ENCODE measurements around the gene CCN5. TPM values are rescaled to one million over a fixed set of nuclear protein-coding genes. Genes with fewer than 3 reads are reported as not detected.

The CCN5 gene
- total RNA-seq, 1 experiment from 2014 or later, result 0.20 TPM

DNA sequence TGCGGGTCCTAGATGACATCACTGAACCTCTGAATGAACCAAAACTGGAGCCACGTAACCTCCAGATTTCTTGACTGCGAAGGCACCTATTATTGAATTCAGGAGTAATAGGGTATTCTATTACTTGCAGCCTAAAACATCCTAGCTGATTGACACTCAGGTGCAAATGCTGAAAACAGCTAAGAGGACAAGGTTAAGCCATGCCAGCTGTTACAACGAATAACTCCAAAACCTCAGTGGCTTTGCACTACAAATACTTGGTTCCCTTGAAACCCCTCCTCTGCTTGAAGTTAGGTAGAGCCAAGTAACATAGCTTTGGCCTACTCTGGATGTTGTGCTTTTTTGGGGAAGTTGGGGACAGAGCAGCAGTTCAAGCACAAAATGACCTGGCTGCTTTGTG lies 21.0 kb upstream of the CCN5 start:
- Histone ChIP-seq H3K27me3 (ENCODE audit: insufficient read depth, low read depth) (no peaks in the 10 kb centered on the region), H2AFZ (no peak overlapping the region), H3F3A (ENCODE audit: insufficient read depth, low read depth) (peaks cover 27% of the 10 kb centered on the region; the same call in 1 of the 2 replicates), H3K9me2 (ENCODE audit: insufficient read depth) (no peaks in the 10 kb centered on the region), H3K4me2 (no peak overlapping the region), H3K9me3 (ENCODE audit: insufficient read depth, low read depth) (peaks cover 5% of the 10 kb centered on the region; the same call in 1 of the 2 replicates), H4K20me1 (ENCODE audit: insufficient read depth) (no peaks in the 10 kb centered on the region), H3K4me3 (no peak overlapping the region), H3K27ac (no peak overlapping the region), H3K4me1 (replicated peaks; ENCODE audit: insufficient read depth) (peaks cover 20% of the 10 kb centered on the region), H3K36me3 (ENCODE audit: low read depth) (no peaks in the 10 kb centered on the region), H3K79me2 (ENCODE audit: low read depth) (no peaks in the 10 kb centered on the region)
- no peak for DNase-seq
- intact Hi-C loops (cut with micrococcal nuclease; ENCODE audit: unreplicated experiment), result no loop called here
- ChIA-PET CTCF (no interaction called here), POLR2A (ENCODE audit: unreplicated experiment) (no interaction called here)
- BruUV-seq (replicated peaks), result no TSS peak
- TF ChIP-seq, protein P1, sequence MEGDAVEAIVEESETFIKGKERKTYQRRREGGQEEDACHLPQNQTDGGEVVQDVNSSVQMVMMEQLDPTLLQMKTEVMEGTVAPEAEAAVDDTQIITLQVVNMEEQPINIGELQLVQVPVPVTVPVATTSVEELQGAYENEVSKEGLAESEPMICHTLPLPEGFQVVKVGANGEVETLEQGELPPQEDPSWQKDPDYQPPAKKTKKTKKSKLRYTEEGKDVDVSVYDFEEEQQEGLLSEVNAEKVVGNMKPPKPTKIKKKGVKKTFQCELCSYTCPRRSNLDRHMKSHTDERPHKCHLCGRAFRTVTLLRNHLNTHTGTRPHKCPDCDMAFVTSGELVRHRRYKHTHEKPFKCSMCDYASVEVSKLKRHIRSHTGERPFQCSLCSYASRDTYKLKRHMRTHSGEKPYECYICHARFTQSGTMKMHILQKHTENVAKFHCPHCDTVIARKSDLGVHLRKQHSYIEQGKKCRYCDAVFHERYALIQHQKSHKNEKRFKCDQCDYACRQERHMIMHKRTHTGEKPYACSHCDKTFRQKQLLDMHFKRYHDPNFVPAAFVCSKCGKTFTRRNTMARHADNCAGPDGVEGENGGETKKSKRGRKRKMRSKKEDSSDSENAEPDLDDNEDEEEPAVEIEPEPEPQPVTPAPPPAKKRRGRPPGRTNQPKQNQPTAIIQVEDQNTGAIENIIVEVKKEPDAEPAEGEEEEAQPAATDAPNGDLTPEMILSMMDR (conservative IDR thresholded peaks at IDR 0.05), result no peak
- no peak for TF ChIP-seq EZH2 (IDR thresholded peaks at IDR 0.05; ENCODE audit: low read depth)

DNA sequence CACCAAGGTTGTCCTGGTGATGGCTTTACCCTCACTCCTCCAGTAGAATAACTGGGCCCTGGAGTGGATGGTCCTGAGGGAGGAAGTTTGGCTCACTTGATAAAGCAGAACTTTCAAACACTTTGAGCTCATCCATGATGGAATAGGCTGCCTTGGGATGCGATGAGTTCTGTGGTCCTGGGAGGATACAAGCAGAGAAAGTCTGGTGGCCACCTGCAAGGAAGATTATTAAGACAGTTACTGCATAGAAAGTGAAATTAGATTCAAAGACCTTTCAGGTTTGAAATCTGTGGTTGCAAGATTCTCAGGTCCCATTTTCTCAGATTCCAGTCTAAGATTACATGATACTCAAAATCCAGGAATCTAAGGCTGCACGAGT lies 19.9 kb upstream of the CCN5 start:
- no peak overlapping the region for H3K4me2 ChIP-seq
- no TSS peak for BruUV-seq (replicated peaks)
- H3K36me3 ChIP-seq (ENCODE audit: low read depth), result no peaks in the 10 kb centered on the region
- peaks cover 23% of the 10 kb centered on the region; the same call in 1 of the 2 replicates for H3F3A ChIP-seq (ENCODE audit: insufficient read depth, low read depth)
- DNase-seq, result no peak
- no peaks in the 10 kb centered on the region for H3K79me2 ChIP-seq (ENCODE audit: low read depth)
- POLR2A ChIA-PET (ENCODE audit: unreplicated experiment), result no interaction called here
- no peaks in the 10 kb centered on the region for H4K20me1 ChIP-seq (ENCODE audit: insufficient read depth)
- no peak overlapping the region for H3K27ac ChIP-seq
- no peaks in the 10 kb centered on the region for H3K27me3 ChIP-seq (ENCODE audit: insufficient read depth, low read depth)
- TF ChIP-seq, protein P1 (conservative IDR thresholded peaks at IDR 0.05), result no peak
- TF ChIP-seq EZH2 (IDR thresholded peaks at IDR 0.05; ENCODE audit: low read depth), result no peak
- CTCF ChIA-PET, result interaction anchor here (0.6 kb wide), 2 partner anchors 9 to 368 kb away, joined by 5 to 7 read pairs; no protein-coding TSS in a partner anchor
- peaks cover 20% of the 10 kb centered on the region for H3K4me1 ChIP-seq (replicated peaks; ENCODE audit: insufficient read depth)
- intact Hi-C loops (cut with micrococcal nuclease; ENCODE audit: unreplicated experiment), result no loop called here
- H3K9me2 ChIP-seq (ENCODE audit: insufficient read depth), result no peaks in the 10 kb centered on the region
- H3K9me3 ChIP-seq (ENCODE audit: insufficient read depth, low read depth), result peaks cover 5% of the 10 kb centered on the region; the same call in 1 of the 2 replicates
- H2AFZ ChIP-seq, result no peak overlapping the region
- no peak overlapping the region for H3K4me3 ChIP-seq

DNA sequence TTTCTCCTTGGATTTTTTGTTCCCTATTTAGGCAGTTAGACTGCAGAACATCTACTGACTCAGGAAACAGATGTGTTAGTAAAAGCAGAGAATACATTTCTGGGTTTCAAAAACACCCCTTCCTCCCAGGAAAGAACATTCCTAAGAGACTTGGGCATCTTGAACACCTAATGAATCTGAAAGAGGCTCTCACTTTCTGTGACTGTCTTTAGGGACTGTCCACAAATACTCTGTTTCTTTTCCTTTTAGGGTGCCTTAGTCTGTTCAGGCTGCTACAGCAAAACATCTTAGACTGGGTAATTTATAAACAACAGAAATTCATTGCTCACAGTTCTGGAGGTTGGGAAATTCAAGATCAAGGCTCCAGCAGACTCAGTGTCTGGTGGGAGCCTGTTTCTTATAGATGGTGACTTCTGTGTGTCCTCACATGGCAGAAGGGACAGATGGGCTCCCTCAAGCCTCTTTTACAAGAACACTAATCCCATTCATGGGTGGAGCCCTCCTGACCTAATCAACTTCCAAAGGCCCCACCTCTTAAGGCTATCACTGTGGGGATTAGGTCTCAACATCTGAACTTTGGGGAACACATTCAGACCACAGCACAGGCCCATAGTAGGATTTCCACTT lies 19.4 kb upstream of the CCN5 start:
- TF ChIP-seq, protein P1 (conservative IDR thresholded peaks at IDR 0.05), result no peak
- no peak for TF ChIP-seq EZH2 (IDR thresholded peaks at IDR 0.05; ENCODE audit: low read depth)
- H3K79me2 ChIP-seq (ENCODE audit: low read depth), result no peaks in the 10 kb centered on the region
- no peaks in the 10 kb centered on the region for H4K20me1 ChIP-seq (ENCODE audit: insufficient read depth)
- DNase-seq, result no peak
- H3K4me3 ChIP-seq, result no peak overlapping the region
- H3K4me1 ChIP-seq (replicated peaks; ENCODE audit: insufficient read depth), result peaks cover 20% of the 10 kb centered on the region
- H3K36me3 ChIP-seq (ENCODE audit: low read depth), result no peaks in the 10 kb centered on the region
- ChIA-PET CTCF (interaction anchor here (0.6 kb wide), 2 partner anchors 10 to 369 kb away, joined by 5 to 7 read pairs; no protein-coding TSS in a partner anchor), POLR2A (ENCODE audit: unreplicated experiment) (interaction anchor here (0.5 kb wide), 1 partner anchor 822 kb away, joined by 3 read pairs; no protein-coding TSS in a partner anchor)
- H3K27me3 ChIP-seq (ENCODE audit: insufficient read depth, low read depth), result no peaks in the 10 kb centered on the region
- no peak overlapping the region for H3K27ac ChIP-seq
- no peak overlapping the region for H3K4me2 ChIP-seq
- BruUV-seq (replicated peaks), result no TSS peak
- no peaks in the 10 kb centered on the region for H3K9me2 ChIP-seq (ENCODE audit: insufficient read depth)
- intact Hi-C loops (cut with micrococcal nuclease; ENCODE audit: unreplicated experiment), result no loop called here
- H2AFZ ChIP-seq, result no peak overlapping the region
- peaks cover 23% of the 10 kb centered on the region; the same call in 1 of the 2 replicates for H3F3A ChIP-seq (ENCODE audit: insufficient read depth, low read depth)
- peaks cover 5% of the 10 kb centered on the region; the same call in 1 of the 2 replicates for H3K9me3 ChIP-seq (ENCODE audit: insufficient read depth, low read depth)

Measured in PC-9 (cell line).